ENCODE measurements around the gene EVA1B. TPM values are rescaled to one million over a fixed set of nuclear protein-coding genes. Genes with fewer than 3 reads are reported as not detected.
A peak's percentile ranks its signal among the peaks of the same experiment; 100 is the strongest.

Gene EVA1B
- total RNA-seq, 1 donor = 191 TPM

DNA sequence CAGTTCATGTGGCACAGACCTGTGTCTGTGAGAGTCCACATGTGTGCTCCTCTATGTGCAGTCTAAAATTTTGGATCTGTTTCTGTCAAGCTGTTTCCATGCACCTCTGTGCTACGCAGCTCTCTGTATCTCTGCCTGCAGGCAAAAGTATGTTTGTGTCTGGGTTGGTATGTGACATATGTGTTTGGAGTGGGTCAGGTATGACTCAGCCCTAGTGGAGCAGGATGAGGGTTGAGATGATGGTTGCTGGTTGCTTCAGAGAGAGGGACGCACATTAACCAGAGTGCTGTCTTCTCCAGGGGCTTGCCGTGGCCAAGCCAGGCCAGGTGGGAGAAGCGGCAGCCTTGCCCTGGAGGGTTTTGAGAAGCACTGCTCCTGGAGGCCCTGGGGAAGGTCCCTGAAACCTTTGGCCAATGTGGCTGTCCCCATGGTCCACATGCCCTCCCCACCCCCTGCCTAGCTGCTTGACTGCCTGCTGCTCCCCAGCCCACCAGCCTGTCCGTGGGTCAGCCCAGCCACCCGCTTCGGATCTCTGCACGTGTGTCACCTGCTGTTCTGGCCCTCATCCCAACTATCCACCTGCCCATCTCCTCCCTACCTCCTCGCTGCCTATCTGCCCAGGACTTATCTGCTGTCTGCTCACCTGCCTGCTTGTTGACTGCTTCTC, 4.1 kb upstream of the EVA1B start:
- no peak overlapping the region for H3K4me3 ChIP-seq (ENCODE audit: low read depth, low read length)
- TF ChIP-seq, protein P1, sequence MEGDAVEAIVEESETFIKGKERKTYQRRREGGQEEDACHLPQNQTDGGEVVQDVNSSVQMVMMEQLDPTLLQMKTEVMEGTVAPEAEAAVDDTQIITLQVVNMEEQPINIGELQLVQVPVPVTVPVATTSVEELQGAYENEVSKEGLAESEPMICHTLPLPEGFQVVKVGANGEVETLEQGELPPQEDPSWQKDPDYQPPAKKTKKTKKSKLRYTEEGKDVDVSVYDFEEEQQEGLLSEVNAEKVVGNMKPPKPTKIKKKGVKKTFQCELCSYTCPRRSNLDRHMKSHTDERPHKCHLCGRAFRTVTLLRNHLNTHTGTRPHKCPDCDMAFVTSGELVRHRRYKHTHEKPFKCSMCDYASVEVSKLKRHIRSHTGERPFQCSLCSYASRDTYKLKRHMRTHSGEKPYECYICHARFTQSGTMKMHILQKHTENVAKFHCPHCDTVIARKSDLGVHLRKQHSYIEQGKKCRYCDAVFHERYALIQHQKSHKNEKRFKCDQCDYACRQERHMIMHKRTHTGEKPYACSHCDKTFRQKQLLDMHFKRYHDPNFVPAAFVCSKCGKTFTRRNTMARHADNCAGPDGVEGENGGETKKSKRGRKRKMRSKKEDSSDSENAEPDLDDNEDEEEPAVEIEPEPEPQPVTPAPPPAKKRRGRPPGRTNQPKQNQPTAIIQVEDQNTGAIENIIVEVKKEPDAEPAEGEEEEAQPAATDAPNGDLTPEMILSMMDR (IDR thresholded peaks at IDR 0.05; ENCODE audit: insufficient read depth, low read depth, low read length) = no peak
- peak; percentile 56 for DNase-seq (ENCODE audit: low read depth)

DNA sequence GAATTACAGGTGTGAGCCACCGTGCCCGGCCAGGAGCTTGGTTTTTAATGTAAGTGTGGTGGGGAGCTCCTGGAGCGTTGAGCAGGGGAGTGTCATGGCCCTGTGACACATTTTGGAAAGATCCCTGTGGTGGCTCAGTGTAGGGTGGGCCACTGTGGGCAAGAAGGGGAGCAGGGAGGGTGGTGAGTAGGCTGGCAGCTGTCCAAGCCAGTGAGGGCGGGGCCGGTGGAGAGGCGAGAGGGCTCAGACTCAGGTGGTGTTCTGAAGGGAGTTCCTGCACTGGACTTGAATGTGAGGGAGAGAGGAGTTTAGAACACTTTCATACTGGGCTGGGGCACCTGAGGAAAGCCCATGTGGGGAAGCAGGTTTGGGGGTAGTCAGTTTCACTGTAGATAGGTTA, 3.1 kb upstream of the EVA1B start:
- H3K4me3 ChIP-seq (ENCODE audit: low read depth, low read length) = no peak overlapping the region
- TF ChIP-seq, protein P1 (IDR thresholded peaks at IDR 0.05; ENCODE audit: insufficient read depth, low read depth, low read length) = no peak
- DNase-seq (ENCODE audit: low read depth) = no peak

DNA sequence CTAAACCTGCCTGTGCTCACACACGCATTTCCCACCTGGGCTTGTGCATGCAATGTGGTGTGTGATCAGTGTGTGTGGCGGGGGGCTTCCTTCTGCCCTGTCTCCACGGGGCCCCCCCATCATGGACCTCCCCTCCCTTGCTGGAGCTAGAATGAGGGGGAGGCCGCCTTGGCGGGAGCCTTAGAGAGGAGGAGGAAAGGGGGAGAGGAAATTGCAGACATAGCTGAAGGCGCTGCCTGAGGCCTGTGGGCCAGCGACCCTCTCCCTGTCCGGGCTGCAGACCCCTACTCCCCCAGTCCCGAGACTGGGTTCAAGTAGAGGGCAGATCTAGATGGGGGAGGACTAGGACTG, 883 bp upstream of the EVA1B start:
- TF ChIP-seq, protein P1 (IDR thresholded peaks at IDR 0.05; ENCODE audit: insufficient read depth, low read depth, low read length) = no peak
- H3K4me3 ChIP-seq (ENCODE audit: low read depth, low read length) = no peak overlapping the region
- DNase-seq (ENCODE audit: low read depth) = no peak

DNA sequence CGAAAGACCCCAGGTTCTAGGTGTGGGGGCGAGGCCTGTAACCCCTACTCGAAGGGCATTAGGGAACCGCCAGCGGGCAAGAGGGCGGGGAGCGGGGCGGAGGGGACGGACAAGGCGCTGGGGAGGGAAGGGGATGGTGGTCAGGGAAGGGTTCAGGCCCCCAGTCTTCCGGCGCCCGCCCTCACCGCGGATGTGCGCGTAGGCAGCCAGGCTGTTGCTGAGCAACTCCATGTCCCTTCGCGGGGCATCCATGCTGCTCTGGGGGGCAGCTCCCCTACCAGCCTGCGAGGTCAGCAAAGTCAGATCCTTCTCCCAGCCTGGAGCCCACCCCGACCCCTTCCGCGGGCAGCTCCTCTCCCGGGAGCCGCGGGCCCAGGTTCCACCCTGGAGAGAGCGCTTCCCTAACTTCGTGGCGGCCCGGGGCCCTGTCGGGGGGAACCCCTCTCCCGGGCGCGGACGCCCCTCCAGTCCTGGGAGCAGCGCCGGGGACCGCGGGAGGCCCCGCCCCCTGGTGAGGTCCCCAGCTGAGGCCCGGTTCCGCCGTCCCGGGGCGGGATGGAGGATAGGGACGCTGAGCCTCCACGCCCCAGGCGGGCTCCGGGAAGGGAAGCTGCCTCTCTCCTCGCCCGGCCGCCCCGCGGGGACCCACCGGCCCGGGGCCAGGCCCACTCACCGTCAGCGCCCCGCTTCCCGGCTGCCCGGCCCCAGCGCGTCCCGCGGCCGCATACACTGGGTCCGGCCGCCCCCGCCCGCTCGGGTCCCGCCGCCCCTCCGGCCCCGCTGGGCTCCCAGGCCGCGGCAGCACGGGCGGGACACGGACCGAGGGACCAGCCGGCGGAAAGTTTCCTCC, 434 bp downstream of the EVA1B start:
- TF ChIP-seq, protein P1 (IDR thresholded peaks at IDR 0.05; ENCODE audit: insufficient read depth, low read depth, low read length) = no peak
- peak; percentile 74 for DNase-seq (ENCODE audit: low read depth)
- peak overlapping the region; percentile 82 for H3K4me3 ChIP-seq (ENCODE audit: low read depth, low read length)

DNA sequence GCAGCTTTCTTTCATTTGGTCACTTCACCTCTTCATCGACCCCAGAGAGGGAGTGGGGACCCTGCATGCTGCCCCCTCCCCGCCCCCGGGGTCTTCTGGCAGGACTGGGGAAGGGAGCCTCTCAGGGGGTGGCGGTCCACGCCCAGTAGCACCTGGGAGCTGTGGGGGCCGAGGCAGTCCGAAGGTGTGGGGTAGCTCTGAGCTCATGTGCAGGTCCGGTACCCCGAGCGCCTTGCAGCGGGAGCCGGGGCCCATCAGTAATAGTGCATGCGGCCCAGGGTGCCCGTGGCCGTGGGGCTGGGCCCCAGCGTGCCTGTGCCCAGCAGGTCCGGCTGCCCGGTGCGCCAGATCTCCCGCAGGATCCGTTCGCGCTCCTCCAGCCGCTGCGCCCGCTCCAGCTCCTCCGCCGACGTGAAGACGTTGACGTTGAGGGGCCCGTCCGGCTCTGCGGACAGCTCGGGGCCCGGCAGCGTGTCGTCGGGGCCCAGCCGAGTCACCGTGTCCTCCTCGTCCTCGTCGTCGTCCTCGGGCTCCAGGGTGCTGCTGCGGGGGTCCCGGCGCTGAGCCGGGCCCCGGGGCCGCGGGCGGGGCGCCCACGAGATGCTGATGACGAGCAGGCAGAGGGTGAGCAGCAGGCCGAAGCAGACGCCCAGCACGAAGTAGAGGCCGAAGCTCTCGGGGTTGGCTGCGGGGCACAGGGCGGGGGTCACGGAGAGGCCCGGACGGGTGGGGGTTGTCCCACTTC, 1.2 kb downstream of the EVA1B start:
- peak overlapping the region; percentile 82 for H3K4me3 ChIP-seq (ENCODE audit: low read depth, low read length)
- no peak for DNase-seq (ENCODE audit: low read depth)
- TF ChIP-seq, protein P1 (IDR thresholded peaks at IDR 0.05; ENCODE audit: insufficient read depth, low read depth, low read length) = no peak

DNA sequence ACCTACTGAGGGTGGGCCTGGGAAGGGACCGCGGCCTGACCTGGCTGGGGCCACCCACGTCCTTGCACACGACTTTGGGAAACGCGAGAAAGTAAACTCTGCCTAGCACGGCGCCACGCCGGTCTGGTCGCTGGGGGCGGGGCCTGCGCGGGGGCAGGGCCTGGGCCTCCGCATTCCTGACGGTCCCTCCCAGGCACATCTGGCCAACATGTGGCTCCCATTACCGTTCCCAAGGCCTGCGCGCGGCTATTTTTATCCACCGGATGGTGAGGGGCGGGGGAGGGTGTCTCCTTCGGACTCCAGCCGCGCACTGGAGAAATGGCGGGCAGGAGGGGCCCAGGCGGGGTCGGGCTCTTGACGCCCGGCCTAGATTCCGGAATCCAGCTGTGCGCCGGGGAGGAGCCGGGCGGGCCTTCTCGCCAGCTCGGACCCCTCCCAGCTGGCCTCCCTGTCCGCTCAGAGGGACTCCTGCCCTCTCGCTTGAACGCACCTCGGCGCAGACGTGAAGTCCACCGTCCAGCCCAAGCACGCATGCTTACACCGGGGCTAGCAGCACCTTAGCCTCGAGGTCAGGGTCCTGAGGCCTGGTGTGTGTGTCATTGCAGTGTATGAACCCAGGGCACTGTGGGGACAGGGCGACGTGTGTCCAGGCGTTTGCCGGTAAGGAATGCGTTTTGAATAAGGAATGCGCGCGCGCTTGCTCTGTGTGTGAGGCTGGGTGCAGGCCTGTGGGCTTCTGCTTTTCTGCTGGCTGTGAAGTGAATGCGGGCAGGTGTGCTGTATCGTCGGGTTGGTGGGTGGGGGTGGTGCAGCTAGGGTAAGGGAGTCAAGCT, 2.1 kb downstream of the EVA1B start:
- TF ChIP-seq, protein P1 (IDR thresholded peaks at IDR 0.05; ENCODE audit: insufficient read depth, low read depth, low read length) = no peak

More for the DNA sequence above, 2.1 kb downstream of the EVA1B start:
- DNase-seq (ENCODE audit: low read depth) = peak; percentile 99
- peak overlapping the region; percentile 82 for H3K4me3 ChIP-seq (ENCODE audit: low read depth, low read length)
